T-helper 17 cell (primary cell): ENCODE data around the gene PARP1. TPM values are rescaled to one million over a fixed set of nuclear protein-coding genes. Genes with fewer than 3 reads are reported as not detected.
A peak's percentile ranks its signal among the peaks of the same experiment; 100 is the strongest.
"Not testable (repeated sequence)": the region's sequence is repeated elsewhere in the genome, so short reads cannot be mapped to it uniquely, and the experiment has no call there.

Experiments used
- ATAC-seq: fragments of 150-1000 bp; cut with Tn5 transposase; 2 replicates; pipeline ENCODE4 v1.10.0; 2021; ENCODE audit warnings: mild to moderate bottlenecking, moderate library complexity
- DNase-seq, 3 donors: peaks; one replicate each; pipeline versions ENCODE4 v3.0.0 to v3.0.0-alpha.2; 2020 to 2021
- H3K9me3 ChIP-seq: one replicate; pipeline ENCODE4 v1.7.0; 2013; ENCODE audit warnings: low read length, mild to moderate bottlenecking; ENCODE audit not compliant: control insufficient read depth, poor library complexity, severe bottlenecking
- H3K27ac Mint-ChIP-seq: one replicate; pipeline ENCODE4 v1.8.0; 2022; ENCODE audit warnings: mild to moderate bottlenecking, moderate library complexity, mixed read lengths
- H3K27me3 Mint-ChIP-seq: one replicate; pipeline ENCODE4 v1.8.0; 2022; ENCODE audit warnings: mixed read lengths
- H3K36me3 Mint-ChIP-seq: one replicate; pipeline ENCODE4 v1.8.0; 2022; ENCODE audit warnings: low read depth, mixed read lengths
- H3K4me1 Mint-ChIP-seq: one replicate; pipeline ENCODE4 v1.8.0; 2022; ENCODE audit warnings: mild to moderate bottlenecking, mixed read lengths
- H3K4me3 Mint-ChIP-seq: one replicate; pipeline ENCODE4 v1.8.0; 2022; ENCODE audit warnings: mild to moderate bottlenecking, moderate library complexity, mixed read lengths
- total RNA-seq, 4 donors: library from RNA in 2 of 4; stranded (reverse) in 2 of 4; gene quantifications; one replicate each; pipeline ENCODE4 v1.2.3 and lab custom pipeline; 2022 to 2026

PARP1 gene
- total RNA-seq, 2 donors from 2014 or later: 84.2 to 87.3 TPM

GRCh38 chr1:226440512-226440911 is 32.6 kb upstream of the PARP1 start:
- H3K4me3 Mint-ChIP-seq: no peak overlapping the region
- peaks cover 5% of the 10 kb centered on the region for H3K27me3 Mint-ChIP-seq
- H3K4me1 Mint-ChIP-seq: peaks cover 14% of the 10 kb centered on the region
- H3K27ac Mint-ChIP-seq: no peak overlapping the region
- H3K36me3 Mint-ChIP-seq: no peaks in the 10 kb centered on the region
- H3K9me3 ChIP-seq: no peaks in the 10 kb centered on the region
- ATAC-seq (no peak), DNase-seq (no peak)

DNA sequence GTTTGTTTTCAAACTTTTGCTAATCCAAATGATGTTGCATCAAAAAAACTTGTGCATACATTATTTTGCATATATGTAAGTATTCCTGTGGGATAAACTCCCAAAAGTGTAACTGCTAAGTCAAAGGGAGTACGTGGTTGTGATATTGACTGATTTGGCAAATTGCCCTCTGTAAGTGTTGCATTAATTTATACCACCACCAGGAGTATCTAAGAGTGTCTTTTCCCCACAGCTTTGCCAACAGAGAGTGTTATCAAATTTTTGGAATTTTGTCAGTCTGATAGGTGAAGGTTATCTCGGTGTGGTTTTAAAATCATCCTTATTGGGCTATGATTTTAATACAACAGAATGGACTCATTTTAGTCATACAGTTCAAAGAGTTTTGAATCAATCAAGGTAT is 30.1 kb upstream of the PARP1 start:
- DNase-seq (no peak), ATAC-seq (no peak)
- no peaks in the 10 kb centered on the region for H3K36me3 Mint-ChIP-seq
- no peak overlapping the region for H3K4me3 Mint-ChIP-seq
- peaks cover 12% of the 10 kb centered on the region for H3K27me3 Mint-ChIP-seq
- H3K27ac Mint-ChIP-seq: no peak overlapping the region
- H3K4me1 Mint-ChIP-seq: no peaks in the 10 kb centered on the region
- H3K9me3 ChIP-seq: no peaks in the 10 kb centered on the region

DNA sequence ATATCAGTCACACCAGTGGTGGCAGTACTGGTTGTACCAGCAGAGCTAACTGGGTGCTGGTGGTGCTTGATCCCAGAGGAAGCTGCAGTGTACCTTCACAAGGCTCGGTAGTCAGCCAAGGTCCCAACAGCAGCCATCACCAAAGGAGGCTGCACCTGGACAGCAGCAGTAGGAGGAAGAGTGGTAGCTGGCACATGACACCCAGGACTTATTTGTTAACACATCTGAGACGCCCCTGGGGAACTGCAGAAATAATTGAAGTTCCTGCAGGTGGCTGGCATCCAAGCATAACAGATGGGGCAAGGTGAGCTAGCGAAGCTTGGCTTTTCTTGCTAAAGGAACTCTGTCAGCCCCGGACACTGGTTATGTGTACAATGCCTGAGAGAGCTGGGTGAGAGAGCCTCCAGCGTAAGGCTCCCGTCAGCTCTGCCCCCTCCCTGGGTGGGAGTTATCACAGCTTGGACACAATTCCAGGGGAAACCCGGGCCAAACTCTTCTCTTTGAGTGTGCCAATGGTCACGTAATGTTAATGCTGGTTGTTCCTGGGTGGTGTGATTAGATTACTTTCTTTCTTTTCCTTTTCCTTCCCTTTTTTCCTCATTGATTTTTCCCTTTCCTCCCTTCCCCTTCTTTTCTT is 29.1 kb upstream of the PARP1 start:
- H3K9me3 ChIP-seq: no peaks in the 10 kb centered on the region
- no peaks in the 10 kb centered on the region for H3K4me1 Mint-ChIP-seq
- peak; percentile 70 for ATAC-seq
- no peak overlapping the region for H3K4me3 Mint-ChIP-seq
- H3K27ac Mint-ChIP-seq: no peak overlapping the region
- peaks cover 12% of the 10 kb centered on the region for H3K27me3 Mint-ChIP-seq
- no peaks in the 10 kb centered on the region for H3K36me3 Mint-ChIP-seq
- no peak for DNase-seq

DNA sequence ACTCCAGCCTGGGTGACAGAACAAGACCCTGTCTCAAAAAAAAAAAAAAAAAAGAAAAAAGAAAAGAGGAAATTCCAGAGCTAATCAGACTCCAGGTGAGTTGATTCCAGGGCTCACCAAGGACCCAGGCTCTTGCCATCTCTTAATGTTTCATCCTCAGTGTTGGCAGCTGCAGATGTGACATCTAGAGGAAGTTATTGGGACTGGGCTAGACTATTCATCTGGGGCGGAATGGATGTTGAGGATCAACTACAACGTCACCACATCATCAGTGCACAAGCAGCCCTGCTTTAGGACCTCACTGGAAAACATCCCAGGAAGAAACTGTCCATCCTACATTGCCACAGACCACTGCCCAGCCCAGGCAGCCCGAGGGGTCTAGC is 28.6 kb upstream of the PARP1 start:
- no peak overlapping the region for H3K27ac Mint-ChIP-seq
- H3K9me3 ChIP-seq: no peaks in the 10 kb centered on the region
- H3K4me3 Mint-ChIP-seq: no peak overlapping the region
- no peaks in the 10 kb centered on the region for H3K4me1 Mint-ChIP-seq
- no peak for ATAC-seq
- DNase-seq: no peak
- peaks cover 12% of the 10 kb centered on the region for H3K27me3 Mint-ChIP-seq
- H3K36me3 Mint-ChIP-seq: no peaks in the 10 kb centered on the region

DNA sequence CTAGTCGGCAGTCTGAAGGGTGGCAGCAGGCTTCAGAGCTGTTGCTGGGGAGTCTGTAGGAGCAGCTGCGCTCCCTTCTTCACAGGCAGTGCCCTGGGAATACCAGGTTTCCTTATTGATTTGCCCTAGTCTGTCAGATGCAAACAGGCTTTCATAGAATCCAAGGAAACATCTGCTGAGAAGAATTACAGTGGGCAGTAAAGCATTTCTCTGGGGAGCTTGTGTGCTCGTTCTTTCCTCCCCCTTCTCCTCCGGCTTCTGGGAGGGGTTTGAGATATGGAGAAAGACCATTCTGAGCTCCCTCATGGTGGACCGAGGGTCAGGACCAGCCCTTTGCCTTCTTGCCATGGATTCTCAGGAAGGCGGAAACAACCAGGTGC is 25.4 kb upstream of the PARP1 start:
- H3K9me3 ChIP-seq: no peaks in the 10 kb centered on the region
- Mint-ChIP-seq H3K4me3 (no peak overlapping the region), H3K27ac (no peak overlapping the region), H3K36me3 (no peaks in the 10 kb centered on the region), H3K27me3 (peaks cover 7% of the 10 kb centered on the region), H3K4me1 (no peaks in the 10 kb centered on the region)
- no peak for DNase-seq
- no peak for ATAC-seq

DNA sequence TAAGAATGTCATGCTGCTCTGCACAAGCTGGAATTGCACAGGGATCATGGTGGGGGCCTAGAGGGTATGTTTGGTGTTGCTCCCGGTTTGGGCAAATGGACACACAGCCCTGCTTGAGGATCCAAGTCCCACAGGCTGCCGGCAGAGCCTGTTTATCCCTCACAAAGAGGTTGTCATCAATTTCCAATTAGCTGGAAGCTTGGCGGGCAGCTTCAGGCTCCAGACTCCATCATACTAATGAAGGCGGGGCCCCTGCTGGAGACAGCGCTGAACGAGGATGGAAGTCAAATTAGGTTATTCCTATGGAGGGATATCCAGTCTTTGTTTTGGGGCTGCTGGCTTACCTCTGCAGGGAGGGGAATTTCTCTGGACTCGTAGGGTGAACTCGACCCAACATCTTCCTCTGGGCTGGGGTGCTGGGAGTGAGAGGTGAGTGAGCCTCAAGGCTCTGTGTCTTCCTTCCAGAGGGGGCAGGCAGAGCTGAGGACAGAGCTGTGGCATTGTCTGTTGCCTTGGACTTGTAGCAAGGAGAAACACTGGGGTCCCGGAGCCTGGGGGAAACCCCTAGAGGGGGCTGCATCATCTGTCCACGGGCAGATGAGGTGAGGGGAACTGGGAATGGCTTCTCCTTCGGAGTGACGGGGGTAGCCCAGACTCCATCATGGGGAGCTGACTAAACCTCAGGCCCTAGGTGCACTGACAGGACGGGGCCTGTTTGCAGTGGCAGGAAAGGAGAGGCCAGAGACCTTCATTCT is 24.9 kb upstream of the PARP1 start:
- H3K9me3 ChIP-seq: no peaks in the 10 kb centered on the region
- ATAC-seq: no peak
- H3K36me3 Mint-ChIP-seq: no peaks in the 10 kb centered on the region
- H3K4me3 Mint-ChIP-seq: no peak overlapping the region
- no peaks in the 10 kb centered on the region for H3K4me1 Mint-ChIP-seq
- H3K27ac Mint-ChIP-seq: no peak overlapping the region
- no peak for DNase-seq
- peaks cover 7% of the 10 kb centered on the region for H3K27me3 Mint-ChIP-seq

GRCh38 chr1:226431898-226432297 is 24.0 kb upstream of the PARP1 start:
- DNase-seq, H3K4me1 Mint-ChIP-seq, H3K9me3 ChIP-seq, H3K27ac Mint-ChIP-seq, ATAC-seq, H3K4me3 Mint-ChIP-seq, H3K36me3 Mint-ChIP-seq: not testable (repeated sequence)
- H3K27me3 Mint-ChIP-seq: peaks cover 13% of the 10 kb centered on the region

DNA sequence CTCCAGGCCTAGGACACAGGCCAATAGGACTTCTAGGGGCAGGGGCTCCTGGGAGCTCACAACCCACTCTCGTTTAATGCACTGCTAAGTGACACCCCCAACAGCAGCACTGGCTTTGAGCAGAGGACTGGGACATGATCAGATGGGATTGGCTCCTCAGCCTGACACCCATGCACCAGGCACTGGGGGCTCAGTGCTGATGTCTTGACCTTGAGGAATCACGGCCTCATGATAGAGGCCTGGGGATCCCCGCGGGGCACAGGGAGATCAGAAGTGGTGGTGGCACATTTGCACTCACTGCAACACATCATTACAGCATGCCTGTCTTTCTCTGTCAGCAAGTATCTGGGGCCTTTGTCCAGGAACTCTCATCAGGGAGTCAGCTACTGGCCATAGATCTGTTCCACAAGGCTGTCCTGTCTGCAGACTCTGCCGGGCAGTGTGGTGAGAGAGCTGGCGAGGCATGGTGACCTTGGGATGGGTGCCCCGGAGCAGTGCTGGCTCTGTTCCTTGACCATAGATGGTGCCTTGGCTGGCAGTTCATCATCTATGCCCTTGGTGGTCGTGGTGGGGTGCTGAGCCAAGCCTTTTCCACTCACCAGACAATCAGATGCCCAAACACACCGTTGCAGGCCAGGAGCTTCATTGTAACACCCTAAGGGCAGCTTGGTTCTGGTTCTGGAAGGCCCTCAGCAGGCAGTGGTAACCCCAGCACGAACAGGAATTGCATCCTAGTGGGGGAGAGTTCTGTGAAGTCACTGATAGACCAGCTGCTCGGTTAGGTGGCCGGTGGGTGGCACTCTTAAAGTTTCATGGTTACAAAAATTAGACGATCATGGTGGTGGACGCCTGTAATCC is 22.2 kb upstream of the PARP1 start:
- H3K9me3 ChIP-seq: no peaks in the 10 kb centered on the region
- Mint-ChIP-seq H3K27me3 (peaks cover 8% of the 10 kb centered on the region), H3K4me3 (no peak overlapping the region), H3K4me1 (peaks cover 11% of the 10 kb centered on the region), H3K36me3 (no peaks in the 10 kb centered on the region), H3K27ac (no peak overlapping the region)
- DNase-seq (no peak), ATAC-seq (no peak)

- DNase-seq: no peak
- peaks cover 6% of the 10 kb centered on the region for H3K27me3 Mint-ChIP-seq
- no peak for ATAC-seq
- H3K4me1 Mint-ChIP-seq: peaks cover 11% of the 10 kb centered on the region
- no peak overlapping the region for H3K27ac Mint-ChIP-seq
- no peaks in the 10 kb centered on the region for H3K36me3 Mint-ChIP-seq
- H3K4me3 Mint-ChIP-seq: peak overlapping the region; percentile 60
- H3K9me3 ChIP-seq: no peaks in the 10 kb centered on the region
Measured at GRCh38 chr1:226428791-226429461, 21.0 kb upstream of the PARP1 start.

DNA sequence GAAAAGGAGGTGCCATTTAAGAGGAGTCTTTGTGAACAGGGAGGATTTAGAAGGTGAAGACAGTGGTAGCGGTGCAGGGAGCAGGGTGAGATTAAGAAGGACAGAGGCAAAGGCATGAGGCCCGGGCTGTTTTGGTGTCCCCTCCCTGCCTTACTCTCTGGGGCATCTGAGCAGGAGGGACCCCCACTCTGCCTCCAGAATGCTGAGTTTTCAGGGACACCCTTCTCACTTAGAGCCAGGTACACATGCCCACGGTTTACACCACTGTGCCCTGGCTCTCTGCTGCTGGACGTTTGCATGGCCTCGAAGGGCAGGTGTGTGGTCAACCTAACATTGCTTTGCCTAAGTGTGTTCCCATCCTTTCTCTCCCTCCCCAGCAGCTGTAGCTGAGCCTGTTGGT is 20.5 kb upstream of the PARP1 start:
- Mint-ChIP-seq H3K27ac (no peak overlapping the region), H3K4me3 (no peak overlapping the region), H3K27me3 (peaks cover 6% of the 10 kb centered on the region), H3K36me3 (no peaks in the 10 kb centered on the region), H3K4me1 (peaks cover 11% of the 10 kb centered on the region)
- H3K9me3 ChIP-seq: no peaks in the 10 kb centered on the region
- ATAC-seq (no peak), DNase-seq (no peak)

GRCh38 chr1:226427131-226427530 is 19.2 kb upstream of the PARP1 start:
- peaks cover 6% of the 10 kb centered on the region for H3K27me3 Mint-ChIP-seq
- H3K4me1 Mint-ChIP-seq: peaks cover 11% of the 10 kb centered on the region
- ATAC-seq: no peak
- no peak for DNase-seq
- no peak overlapping the region for H3K27ac Mint-ChIP-seq
- no peaks in the 10 kb centered on the region for H3K36me3 Mint-ChIP-seq
- peak overlapping the region; percentile 66 for H3K4me3 Mint-ChIP-seq
- no peaks in the 10 kb centered on the region for H3K9me3 ChIP-seq

- peaks cover 11% of the 10 kb centered on the region for H3K4me1 Mint-ChIP-seq
- not testable (repeated sequence) for H3K4me3 Mint-ChIP-seq, H3K9me3 ChIP-seq, H3K27me3 Mint-ChIP-seq, DNase-seq, ATAC-seq, H3K27ac Mint-ChIP-seq, H3K36me3 Mint-ChIP-seq
Measured at GRCh38 chr1:226426395-226426794, 18.5 kb upstream of the PARP1 start.

- Mint-ChIP-seq H3K4me1 (peaks cover 11% of the 10 kb centered on the region), H3K4me3 (peak overlapping the region; percentile 88), H3K27me3 (peaks cover 6% of the 10 kb centered on the region), H3K27ac (no peak overlapping the region), H3K36me3 (no peaks in the 10 kb centered on the region)
- DNase-seq: no peak
- no peaks in the 10 kb centered on the region for H3K9me3 ChIP-seq
- ATAC-seq: peak; percentile 45
Measured at GRCh38 chr1:226425431-226426031, 17.6 kb upstream of the PARP1 start.
